Kidney (tissue), 14 donors: Measurements from ENCODE around the gene COQ2. TPM values are rescaled to one million over a fixed set of nuclear protein-coding genes. Genes with fewer than 3 reads are reported as not detected.

Source experiments
- DNase-seq, 5 donors: peaks; one replicate each; pipeline ENCODE4 v3.0.0-alpha.2; 2013 to 2020
- FAIRE-seq: peaks from 2 replicates; lab custom pipeline; 2012; peaks lifted over from hg19 to GRCh38; lab: Jason Lieb, UNC
- H3K27ac ChIP-seq, 2 donors: one replicate each; pipeline ENCODE4 v1.7.0; 2013; ENCODE audit warnings: low read depth in 2 of 2, low read length in 2 of 2, inconsistent platforms in 1 of 2
- H3K27me3 ChIP-seq: one replicate; pipeline ENCODE4 v1.7.1; 2013; ENCODE audit warnings: low read length, inconsistent platforms; ENCODE audit not compliant: control insufficient read depth, insufficient read depth
- H3K36me3 ChIP-seq, 3 donors: one replicate each; pipeline versions ENCODE4 v1.7.0 to v1.7.1; 2013; ENCODE audit warnings: low read length in 3 of 3, control low read depth in 1 of 3, inconsistent platforms in 1 of 3; ENCODE audit not compliant: insufficient read depth in 3 of 3, control insufficient read depth in 2 of 3
- H3K4me1 ChIP-seq, 3 donors: one replicate each; pipeline versions ENCODE4 v1.7.0 to v1.7.1; 2013; ENCODE audit warnings: low read length in 3 of 3, inconsistent platforms in 1 of 3, low read depth in 1 of 3; ENCODE audit not compliant: control insufficient read depth in 2 of 3, insufficient read depth in 2 of 3
- H3K4me3 ChIP-seq, 3 donors: one replicate each; pipeline versions ENCODE4 v1.7.0 to v1.8.1; 2013; ENCODE audit warnings: low read length in 3 of 3, control low read depth in 1 of 3, inconsistent platforms in 1 of 3
- H3K9ac ChIP-seq, 3 donors: one replicate each; pipeline versions ENCODE4 v1.7.0 to v1.7.1; 2013; ENCODE audit warnings: low read length in 3 of 3, control low read depth in 1 of 3, inconsistent platforms in 1 of 3
- H3K9me3 ChIP-seq, 3 donors: one replicate each; pipeline versions ENCODE4 v1.7.0 to v1.7.1; 2013; ENCODE audit warnings: low read length in 3 of 3, control low read depth in 1 of 3, inconsistent platforms in 1 of 3; ENCODE audit not compliant: control insufficient read depth in 2 of 3, insufficient read depth in 1 of 3
- intact Hi-C: fragments of 100-400 bp; cut with DNase I; formaldehyde crosslinking; loops from one replicate; pipeline ENCODE4 v1.11.1; 2022
- polyA plus RNA-seq: library from polyadenylated mRNA; stranded (reverse); fragments of 350-450 nt; fragmentation: Illumina TruSeq; extraction: RNeasy Lipid Tissue Mini Kit (QIAGEN cat#74804); gene quantifications from one replicate; pipeline ENCODE4 v1.2.3, GENCODE V29; 2014; ENCODE audit warnings: low read depth, low replicate concordance; ENCODE audit not compliant: insufficient read depth
- total RNA-seq: library from RNA; stranded (reverse); fragmentation: NEBNext Ultra II Directional; extraction: Animal tissue kit (Norgen Biotek cat#: 25700); gene quantifications from one replicate; pipeline ENCODE4 v1.2.1, GENCODE V29; 2021
- TF ChIP-seq, protein P1 (sequence below): IDR thresholded peaks from 3 replicates; pipeline ENCODE4 v1.5.1; 2012; ENCODE audit warnings: mild to moderate bottlenecking, moderate library complexity, borderline replicate concordance; ENCODE audit not compliant: insufficient read depth; ENCODE audit errors: extremely low read depth
- donor health status: control.
- donor health status: control.
- donor health status: control.
- donor health status: control.
- donor health status: control.
- donor health status: DM: yes; HTN: yes; CAD: no.
- donor health status: Normal renal cell carcinoma (clear cell type).

Gene COQ2
- total and polyA plus RNA-seq, 2 donors from 2014 or later: 8.1 to 11.6 TPM

- H3K27me3 ChIP-seq: no peaks in the 10 kb centered on the region
- peak overlapping the region; percentile 37 to 87 (median 69) for H3K9ac ChIP-seq
- H3K4me3 ChIP-seq: peak overlapping the region; percentile 62 to 74 (median 63)
- peak in 2 of 5 donors; percentile 24 to 78 for DNase-seq
- H3K36me3 ChIP-seq: no peaks in the 10 kb centered on the region
- peaks cover 2 to 5% (median 5%) of the 10 kb centered on the region in 3 donors for H3K4me1 ChIP-seq
- H3K27ac ChIP-seq: peak overlapping the region; percentile 86 to 98
- no peak for FAIRE-seq
- no peaks in the 10 kb centered on the region for H3K9me3 ChIP-seq
- TF ChIP-seq, protein P1, sequence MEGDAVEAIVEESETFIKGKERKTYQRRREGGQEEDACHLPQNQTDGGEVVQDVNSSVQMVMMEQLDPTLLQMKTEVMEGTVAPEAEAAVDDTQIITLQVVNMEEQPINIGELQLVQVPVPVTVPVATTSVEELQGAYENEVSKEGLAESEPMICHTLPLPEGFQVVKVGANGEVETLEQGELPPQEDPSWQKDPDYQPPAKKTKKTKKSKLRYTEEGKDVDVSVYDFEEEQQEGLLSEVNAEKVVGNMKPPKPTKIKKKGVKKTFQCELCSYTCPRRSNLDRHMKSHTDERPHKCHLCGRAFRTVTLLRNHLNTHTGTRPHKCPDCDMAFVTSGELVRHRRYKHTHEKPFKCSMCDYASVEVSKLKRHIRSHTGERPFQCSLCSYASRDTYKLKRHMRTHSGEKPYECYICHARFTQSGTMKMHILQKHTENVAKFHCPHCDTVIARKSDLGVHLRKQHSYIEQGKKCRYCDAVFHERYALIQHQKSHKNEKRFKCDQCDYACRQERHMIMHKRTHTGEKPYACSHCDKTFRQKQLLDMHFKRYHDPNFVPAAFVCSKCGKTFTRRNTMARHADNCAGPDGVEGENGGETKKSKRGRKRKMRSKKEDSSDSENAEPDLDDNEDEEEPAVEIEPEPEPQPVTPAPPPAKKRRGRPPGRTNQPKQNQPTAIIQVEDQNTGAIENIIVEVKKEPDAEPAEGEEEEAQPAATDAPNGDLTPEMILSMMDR: no peak
- intact Hi-C loops: no loop called here
These were observed 433 bp upstream of the COQ2 start for GRCh38 chr4:83285055-83285407.

DNA sequence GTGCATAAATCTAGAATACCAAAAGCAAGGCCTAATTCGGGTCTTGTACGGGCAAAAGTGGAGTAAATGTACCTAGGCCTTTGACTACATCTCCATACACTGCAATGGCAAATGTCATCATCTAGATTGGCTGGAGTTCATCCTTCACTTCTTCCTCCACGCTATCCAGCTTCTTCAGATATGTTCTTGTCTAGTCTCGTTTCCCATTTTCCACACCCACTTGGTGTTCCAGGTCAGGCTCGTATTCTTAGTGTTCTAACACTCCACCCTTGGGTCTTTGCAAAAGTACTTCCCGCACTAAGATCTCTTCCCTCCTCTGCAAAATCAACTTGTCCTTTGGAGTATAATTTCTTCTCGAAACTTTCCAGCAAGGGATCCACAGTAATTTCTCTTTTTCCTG is 1.4 kb downstream of the COQ2 start:
- intact Hi-C loops: no loop called here
- DNase-seq: no peak
- Histone ChIP-seq H3K9me3 (no peaks in the 10 kb centered on the region), H3K36me3 (peaks cover 0 to 2% (median 0%) of the 10 kb centered on the region in 3 donors), H3K4me1 (peaks cover 2 to 5% (median 5%) of the 10 kb centered on the region in 3 donors), H3K9ac (no peak overlapping the region), H3K4me3 (no peak overlapping the region), H3K27me3 (no peaks in the 10 kb centered on the region), H3K27ac (no peak overlapping the region)
- no peak for FAIRE-seq
- TF ChIP-seq, protein P1: no peak

DNA sequence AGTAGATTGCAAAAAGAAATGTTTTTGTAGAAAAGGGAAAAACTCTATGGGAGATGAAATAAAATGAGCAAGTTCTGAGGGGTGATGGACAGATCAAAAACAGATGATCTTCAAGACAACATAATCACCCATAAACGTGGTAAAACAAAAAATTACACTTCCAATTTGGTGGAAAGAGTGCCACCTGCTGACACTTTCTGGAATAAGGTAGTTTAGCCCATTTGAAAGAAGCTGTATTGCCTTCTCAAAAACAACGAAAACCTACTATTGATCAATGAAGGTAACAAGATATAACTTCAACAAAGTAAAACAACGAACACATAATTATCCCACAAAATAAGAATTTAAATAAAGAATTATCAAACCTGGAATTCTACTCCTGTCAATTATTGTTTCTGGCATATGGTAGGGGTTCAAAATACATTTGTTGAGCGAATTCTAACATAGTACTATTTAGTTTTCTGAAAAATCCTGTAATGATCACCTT is 2.5 kb downstream of the COQ2 start:
- H3K4me3 ChIP-seq: no peak overlapping the region
- peaks cover 0 to 2% (median 0%) of the 10 kb centered on the region in 3 donors for H3K36me3 ChIP-seq
- DNase-seq (peak in 3 of 5 donors; percentile 17 to 73 (median 60)), FAIRE-seq (peak; percentile 85)
- TF ChIP-seq, protein P1: peak; percentile 59
- H3K4me1 ChIP-seq: peaks cover 2 to 5% (median 5%) of the 10 kb centered on the region in 3 donors
- no peaks in the 10 kb centered on the region for H3K27me3 ChIP-seq
- H3K9ac ChIP-seq: no peak overlapping the region
- intact Hi-C loops: no loop called here
- no peaks in the 10 kb centered on the region for H3K9me3 ChIP-seq
- H3K27ac ChIP-seq: no peak overlapping the region

DNA sequence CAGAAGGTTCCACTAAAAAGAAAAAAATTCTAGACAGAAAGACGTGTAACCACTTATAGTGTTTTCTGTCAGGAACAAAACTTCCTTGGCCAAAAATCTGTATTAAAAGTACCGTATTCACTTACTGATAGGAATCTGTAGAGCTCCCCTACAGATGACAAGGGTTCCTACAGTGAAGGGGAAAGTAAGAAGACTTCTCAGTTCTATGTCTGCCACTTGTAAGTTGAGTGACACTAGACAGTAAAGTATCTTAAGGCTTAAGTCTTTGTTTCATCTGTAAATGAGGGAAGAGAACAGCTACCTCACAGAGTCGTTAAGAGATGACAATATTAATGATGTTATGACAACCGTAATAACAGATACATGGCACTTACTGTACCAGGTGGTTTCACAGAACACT is 3.3 kb downstream of the COQ2 start:
- Histone ChIP-seq H3K4me1 (peaks cover 2 to 5% (median 5%) of the 10 kb centered on the region in 3 donors), H3K36me3 (peaks cover 0 to 2% (median 0%) of the 10 kb centered on the region in 3 donors), H3K27ac (no peak overlapping the region), H3K4me3 (no peak overlapping the region), H3K9me3 (no peaks in the 10 kb centered on the region), H3K9ac (no peak overlapping the region), H3K27me3 (no peaks in the 10 kb centered on the region)
- DNase-seq (no peak), FAIRE-seq (no peak)
- intact Hi-C loops: no loop called here
- TF ChIP-seq, protein P1: no peak
